GM12872 (cell line): ENCODE measurements around the gene EFHD1.

Experiments used
- TF ChIP-seq, protein P1 (sequence below): IDR thresholded peaks from 3 replicates; pipeline ENCODE4 v1.5.1; 2011; ENCODE audit warnings: low read depth, mild to moderate bottlenecking, low read length, moderate library complexity; ENCODE audit not compliant: insufficient read depth

The EFHD1 gene

DNA sequence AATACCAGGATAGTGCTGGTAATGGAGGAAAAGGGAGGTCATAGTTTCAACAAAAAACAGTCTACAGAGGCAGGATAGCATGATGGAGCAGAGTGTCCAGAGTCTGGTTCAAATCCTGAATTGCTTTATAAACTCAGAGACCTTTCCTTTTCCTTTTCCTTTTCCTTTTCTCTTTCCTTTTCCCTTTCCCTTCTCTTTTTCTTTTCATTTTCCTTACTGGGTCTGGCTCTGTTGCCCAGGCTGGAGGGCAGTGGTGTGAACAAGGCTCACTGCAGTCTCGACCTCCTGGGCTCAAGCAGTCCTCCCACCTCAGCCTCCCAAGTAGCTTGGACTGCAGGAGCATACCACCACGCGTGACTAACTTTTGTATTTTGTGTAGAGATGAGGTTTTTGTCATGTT lies 95.4 kb downstream of the EFHD1 start:
- TF ChIP-seq, protein P1, sequence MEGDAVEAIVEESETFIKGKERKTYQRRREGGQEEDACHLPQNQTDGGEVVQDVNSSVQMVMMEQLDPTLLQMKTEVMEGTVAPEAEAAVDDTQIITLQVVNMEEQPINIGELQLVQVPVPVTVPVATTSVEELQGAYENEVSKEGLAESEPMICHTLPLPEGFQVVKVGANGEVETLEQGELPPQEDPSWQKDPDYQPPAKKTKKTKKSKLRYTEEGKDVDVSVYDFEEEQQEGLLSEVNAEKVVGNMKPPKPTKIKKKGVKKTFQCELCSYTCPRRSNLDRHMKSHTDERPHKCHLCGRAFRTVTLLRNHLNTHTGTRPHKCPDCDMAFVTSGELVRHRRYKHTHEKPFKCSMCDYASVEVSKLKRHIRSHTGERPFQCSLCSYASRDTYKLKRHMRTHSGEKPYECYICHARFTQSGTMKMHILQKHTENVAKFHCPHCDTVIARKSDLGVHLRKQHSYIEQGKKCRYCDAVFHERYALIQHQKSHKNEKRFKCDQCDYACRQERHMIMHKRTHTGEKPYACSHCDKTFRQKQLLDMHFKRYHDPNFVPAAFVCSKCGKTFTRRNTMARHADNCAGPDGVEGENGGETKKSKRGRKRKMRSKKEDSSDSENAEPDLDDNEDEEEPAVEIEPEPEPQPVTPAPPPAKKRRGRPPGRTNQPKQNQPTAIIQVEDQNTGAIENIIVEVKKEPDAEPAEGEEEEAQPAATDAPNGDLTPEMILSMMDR = no peak

DNA sequence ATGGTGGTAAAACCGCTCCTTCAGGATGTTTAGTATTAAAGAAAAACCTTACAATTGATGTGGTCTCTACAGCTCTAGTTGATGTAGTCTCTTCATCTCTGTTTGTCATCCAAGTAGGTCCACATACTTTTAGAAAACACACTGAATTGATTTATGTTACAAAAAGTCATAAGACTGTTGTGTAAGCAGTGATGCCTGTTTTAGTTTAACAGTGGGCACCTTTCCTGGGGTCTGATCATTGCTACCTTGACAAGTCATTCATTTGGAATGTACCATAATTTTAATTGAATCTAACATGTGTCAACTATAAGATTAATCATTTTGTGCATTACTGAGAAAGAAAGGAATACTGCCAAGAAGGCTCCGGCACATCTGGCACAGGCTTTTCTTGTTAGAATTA lies 98.1 kb downstream of the EFHD1 start:
- TF ChIP-seq, protein P1 = no peak
